Measurements from ENCODE around the gene PAN3. TPM values are rescaled to one million over a fixed set of nuclear protein-coding genes. Genes with fewer than 3 reads are reported as not detected.

PAN3 gene
- total RNA-seq, 1 donor from 2014 or later: 50.1 TPM

DNA sequence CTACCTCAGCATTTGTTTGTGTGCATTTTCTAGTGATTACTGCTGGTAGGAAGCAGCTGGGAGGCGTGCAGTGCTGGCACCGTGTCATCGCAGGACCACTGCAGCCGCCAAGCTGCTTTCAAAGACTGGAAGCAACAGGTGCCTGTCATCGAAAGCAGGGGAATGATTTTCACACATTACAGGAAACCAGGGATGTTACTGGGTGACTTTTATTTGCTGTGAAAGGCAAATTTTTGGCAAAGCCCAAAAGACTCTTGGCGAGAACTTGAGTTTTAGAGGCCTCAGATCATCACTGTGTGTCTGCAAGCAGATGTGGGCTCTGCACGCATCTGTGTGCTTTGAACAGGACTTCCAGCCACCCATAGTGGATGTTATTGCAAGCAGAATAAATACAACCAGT is 180.2 kb downstream of the PAN3 start:
- H3K9me3 Mint-ChIP-seq: peaks cover 2% of the 10 kb centered on the region
- Histone ChIP-seq H3K4me2 (no peak overlapping the region), H3K4me3 (no peak overlapping the region), H3K9me3 (ENCODE audit: low read depth) (no peaks in the 10 kb centered on the region), H3F3A (ENCODE audit: low read depth) (no peaks in the 10 kb centered on the region), H3K27ac (no peak overlapping the region), H4K20me1 (ENCODE audit: low read depth) (no peaks in the 10 kb centered on the region), H3K4me1 (peaks cover 9% of the 10 kb centered on the region), H3K79me2 (ENCODE audit: low read depth) (no peaks in the 10 kb centered on the region), H3K36me3 (no peaks in the 10 kb centered on the region), H2AFZ (replicated peaks) (no peak overlapping the region), H3K9ac (no peak overlapping the region), H3K27me3 (no peaks in the 10 kb centered on the region)
- H3K4me1 Mint-ChIP-seq: peaks cover 12% of the 10 kb centered on the region
- H3K36me3 Mint-ChIP-seq: no peaks in the 10 kb centered on the region
- no peak overlapping the region for H3K4me3 Mint-ChIP-seq
- peaks cover 4% of the 10 kb centered on the region for H3K27me3 Mint-ChIP-seq (ENCODE audit: insufficient read depth, low read depth)
- no peak for DNase-seq (ENCODE audit: low spot score)
- TF ChIP-seq, protein P1, sequence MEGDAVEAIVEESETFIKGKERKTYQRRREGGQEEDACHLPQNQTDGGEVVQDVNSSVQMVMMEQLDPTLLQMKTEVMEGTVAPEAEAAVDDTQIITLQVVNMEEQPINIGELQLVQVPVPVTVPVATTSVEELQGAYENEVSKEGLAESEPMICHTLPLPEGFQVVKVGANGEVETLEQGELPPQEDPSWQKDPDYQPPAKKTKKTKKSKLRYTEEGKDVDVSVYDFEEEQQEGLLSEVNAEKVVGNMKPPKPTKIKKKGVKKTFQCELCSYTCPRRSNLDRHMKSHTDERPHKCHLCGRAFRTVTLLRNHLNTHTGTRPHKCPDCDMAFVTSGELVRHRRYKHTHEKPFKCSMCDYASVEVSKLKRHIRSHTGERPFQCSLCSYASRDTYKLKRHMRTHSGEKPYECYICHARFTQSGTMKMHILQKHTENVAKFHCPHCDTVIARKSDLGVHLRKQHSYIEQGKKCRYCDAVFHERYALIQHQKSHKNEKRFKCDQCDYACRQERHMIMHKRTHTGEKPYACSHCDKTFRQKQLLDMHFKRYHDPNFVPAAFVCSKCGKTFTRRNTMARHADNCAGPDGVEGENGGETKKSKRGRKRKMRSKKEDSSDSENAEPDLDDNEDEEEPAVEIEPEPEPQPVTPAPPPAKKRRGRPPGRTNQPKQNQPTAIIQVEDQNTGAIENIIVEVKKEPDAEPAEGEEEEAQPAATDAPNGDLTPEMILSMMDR (IDR thresholded peaks at IDR 0.05): no peak
- TF ChIP-seq EZH2 (IDR thresholded peaks at IDR 0.05): no peak
- no peak for TF ChIP-seq EZH2phosphoT487 (IDR thresholded peaks at IDR 0.05)
- H3K27ac Mint-ChIP-seq: no peak overlapping the region

DNA sequence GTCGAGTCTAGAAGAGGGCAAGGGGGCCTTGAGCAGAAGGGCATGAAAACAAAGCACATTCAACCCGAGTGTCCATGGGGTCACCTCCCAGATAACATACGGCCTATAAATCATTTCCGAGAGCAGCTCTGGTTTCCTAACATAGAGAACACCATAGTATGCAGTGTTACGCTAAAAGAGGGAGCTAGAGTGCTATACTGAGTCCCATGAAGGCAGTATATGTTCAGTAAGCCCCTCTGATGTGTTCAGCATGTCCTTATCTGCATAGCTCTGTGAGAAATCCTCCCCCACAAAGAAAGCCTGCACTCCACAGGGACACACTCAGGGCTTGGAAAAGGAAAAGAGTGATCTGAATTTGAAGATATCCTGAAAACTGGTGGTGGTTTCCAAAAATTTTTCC is 181.2 kb downstream of the PAN3 start:
- no peak overlapping the region for H3K4me3 ChIP-seq
- no peak for TF ChIP-seq EZH2 (IDR thresholded peaks at IDR 0.05)
- no peaks in the 10 kb centered on the region for H4K20me1 ChIP-seq (ENCODE audit: low read depth)
- no peaks in the 10 kb centered on the region for H3F3A ChIP-seq (ENCODE audit: low read depth)
- Mint-ChIP-seq H3K27ac (no peak overlapping the region), H3K27me3 (ENCODE audit: insufficient read depth, low read depth) (peaks cover 4% of the 10 kb centered on the region), H3K36me3 (no peaks in the 10 kb centered on the region), H3K4me3 (no peak overlapping the region), H3K4me1 (peaks cover 12% of the 10 kb centered on the region), H3K9me3 (peaks cover 2% of the 10 kb centered on the region)
- H3K4me2 ChIP-seq: no peak overlapping the region
- no peak for DNase-seq (ENCODE audit: low spot score)
- H3K4me1 ChIP-seq: peaks cover 9% of the 10 kb centered on the region
- no peak overlapping the region for H3K27ac ChIP-seq
- H3K36me3 ChIP-seq: no peaks in the 10 kb centered on the region
- no peaks in the 10 kb centered on the region for H3K79me2 ChIP-seq (ENCODE audit: low read depth)
- H3K27me3 ChIP-seq: no peaks in the 10 kb centered on the region
- no peak overlapping the region for H3K9ac ChIP-seq
- H2AFZ ChIP-seq (replicated peaks): no peak overlapping the region
- no peaks in the 10 kb centered on the region for H3K9me3 ChIP-seq (ENCODE audit: low read depth)

DNA sequence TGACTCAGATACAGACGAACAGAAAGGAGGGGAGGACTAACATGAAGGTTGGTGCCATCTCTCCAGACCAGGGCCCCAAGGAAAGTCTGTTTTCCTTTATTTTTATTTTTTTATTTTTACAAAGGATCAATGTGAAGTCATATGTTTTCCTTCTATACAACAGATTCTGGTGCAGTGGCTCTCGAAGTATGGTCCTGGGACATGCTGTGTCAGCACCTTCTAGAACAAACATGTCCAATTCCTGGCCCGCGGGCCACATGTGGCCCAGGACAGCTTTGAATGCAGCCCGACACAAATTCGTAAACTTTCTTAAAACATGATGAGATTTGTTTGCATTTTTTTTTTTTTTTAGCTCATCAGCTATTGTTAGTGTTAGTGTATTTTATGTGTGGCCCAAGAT is 181.9 kb downstream of the PAN3 start:
- peaks cover 9% of the 10 kb centered on the region for H3K4me1 ChIP-seq
- no peaks in the 10 kb centered on the region for H3K36me3 Mint-ChIP-seq
- H3K27ac Mint-ChIP-seq: no peak overlapping the region

GRCh38 chr13:28320884-28321574 is 182.7 kb downstream of the PAN3 start:
- peaks cover 4% of the 10 kb centered on the region for H3K4me1 ChIP-seq
- TF ChIP-seq EZH2phosphoT487 (IDR thresholded peaks at IDR 0.05) (no peak), EZH2 (IDR thresholded peaks at IDR 0.05) (no peak)
- TF ChIP-seq, protein P1 (IDR thresholded peaks at IDR 0.05): no peak
- no peaks in the 10 kb centered on the region for H3K36me3 Mint-ChIP-seq
- no peak overlapping the region for H3K27ac ChIP-seq
- H3K79me2 ChIP-seq (ENCODE audit: low read depth): no peaks in the 10 kb centered on the region
- no peak overlapping the region for H3K9ac ChIP-seq
- no peak overlapping the region for H2AFZ ChIP-seq (replicated peaks)
- H3F3A ChIP-seq (ENCODE audit: low read depth): no peaks in the 10 kb centered on the region
- H3K4me2 ChIP-seq: no peak overlapping the region
- peaks cover 4% of the 10 kb centered on the region for H3K27me3 Mint-ChIP-seq (ENCODE audit: insufficient read depth, low read depth)
- peaks cover 7% of the 10 kb centered on the region for H3K4me1 Mint-ChIP-seq
- no peaks in the 10 kb centered on the region for H3K9me3 ChIP-seq (ENCODE audit: low read depth)
- no peak overlapping the region for H3K4me3 ChIP-seq
- no peak overlapping the region for H3K27ac Mint-ChIP-seq
- H3K4me3 Mint-ChIP-seq: no peak overlapping the region
- H3K27me3 ChIP-seq: no peaks in the 10 kb centered on the region
- no peaks in the 10 kb centered on the region for H4K20me1 ChIP-seq (ENCODE audit: low read depth)
- no peaks in the 10 kb centered on the region for H3K36me3 ChIP-seq
- no peak for DNase-seq (ENCODE audit: low spot score)
- H3K9me3 Mint-ChIP-seq: peaks cover 2% of the 10 kb centered on the region

More for the DNA sequence above, 181.9 kb downstream of the PAN3 start:
- Histone ChIP-seq H3K27me3 (no peaks in the 10 kb centered on the region), H2AFZ (replicated peaks) (no peak overlapping the region), H3K9ac (no peak overlapping the region), H3K4me2 (no peak overlapping the region), H3K27ac (no peak overlapping the region), H3K9me3 (ENCODE audit: low read depth) (no peaks in the 10 kb centered on the region), H3K79me2 (ENCODE audit: low read depth) (no peaks in the 10 kb centered on the region), H3F3A (ENCODE audit: low read depth) (no peaks in the 10 kb centered on the region), H3K4me3 (no peak overlapping the region), H3K36me3 (no peaks in the 10 kb centered on the region), H4K20me1 (ENCODE audit: low read depth) (no peaks in the 10 kb centered on the region)
- H3K4me1 Mint-ChIP-seq: peaks cover 12% of the 10 kb centered on the region
- no peak for TF ChIP-seq EZH2 (IDR thresholded peaks at IDR 0.05)
- TF ChIP-seq, protein P1 (IDR thresholded peaks at IDR 0.05): no peak
- TF ChIP-seq EZH2phosphoT487 (IDR thresholded peaks at IDR 0.05): no peak
- H3K4me3 Mint-ChIP-seq: no peak overlapping the region
- DNase-seq (ENCODE audit: low spot score): no peak
- peaks cover 4% of the 10 kb centered on the region for H3K27me3 Mint-ChIP-seq (ENCODE audit: insufficient read depth, low read depth)
- H3K9me3 Mint-ChIP-seq: peaks cover 2% of the 10 kb centered on the region

Measured in neural progenitor cell (in vitro differentiated cells).